ENCODE data around the gene TSPOAP1.

Gene TSPOAP1

GRCh38 chr17:58339755-58340404 lies 11.3 kb upstream of the TSPOAP1 start:
- DNase-seq: peak; percentile 85

DNA sequence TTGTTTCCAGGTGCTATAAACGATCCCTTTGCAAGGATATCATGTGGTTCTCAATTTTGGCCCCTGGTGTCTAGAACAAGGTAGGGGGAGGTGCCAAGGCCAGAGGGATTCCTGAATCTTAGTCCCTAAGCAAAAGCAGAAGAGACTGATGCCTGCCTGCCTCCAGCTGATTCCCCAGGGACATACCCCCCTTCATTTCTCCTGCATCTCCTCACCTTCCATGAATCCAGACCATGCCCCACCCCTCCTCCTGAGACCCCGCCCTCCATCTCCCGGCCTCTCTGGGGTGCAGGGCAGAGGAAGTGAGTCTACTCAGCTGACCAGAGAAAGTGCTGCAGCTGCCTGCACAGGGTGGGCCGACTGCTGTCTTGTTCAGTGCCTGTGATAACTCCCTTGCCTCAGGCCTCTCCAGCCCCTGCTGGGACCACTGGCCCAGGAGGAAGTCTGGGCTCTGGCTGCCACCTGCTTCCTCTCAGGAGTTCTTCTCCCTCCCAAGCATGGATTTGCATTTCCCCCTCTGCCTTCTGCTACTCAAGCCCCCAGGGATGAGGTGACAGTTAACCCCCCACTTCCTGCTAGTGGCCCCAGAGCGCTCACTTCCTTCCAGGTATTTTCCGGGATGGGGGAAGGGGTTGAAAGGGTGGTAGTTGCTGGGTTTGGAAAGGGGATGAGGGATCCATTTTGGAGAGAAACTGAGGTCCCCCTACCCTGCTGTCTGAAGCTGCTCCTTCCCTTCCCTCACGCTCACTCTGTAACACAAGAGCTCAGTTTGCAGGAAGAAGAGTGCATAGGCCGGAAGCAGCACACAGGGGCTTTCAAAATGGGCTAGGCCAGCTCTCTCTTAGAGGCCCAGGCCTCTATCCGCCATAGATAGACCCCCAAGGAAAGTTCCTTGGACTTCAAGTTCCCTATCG lies 10.5 kb upstream of the TSPOAP1 start:
- DNase-seq: peak; percentile 91

DNA sequence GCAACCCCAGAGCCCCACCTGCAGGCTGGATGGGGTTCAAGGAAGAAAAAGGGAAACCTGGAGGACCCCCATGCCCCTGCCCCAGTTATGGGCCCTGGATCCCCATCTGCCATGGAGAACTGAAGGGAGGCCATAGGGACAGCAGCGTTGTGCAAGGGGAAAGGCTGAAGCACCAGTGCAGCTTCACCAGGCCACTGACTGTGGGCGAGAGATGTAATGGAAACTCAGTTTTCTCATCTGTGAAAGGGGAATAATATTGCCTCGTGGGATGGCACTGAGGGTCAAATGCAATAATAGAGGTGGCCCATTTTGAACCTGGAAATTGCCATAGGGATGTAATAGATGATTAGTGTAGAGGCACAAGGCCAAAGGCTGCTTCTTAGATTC lies 9.9 kb upstream of the TSPOAP1 start:
- no peak for DNase-seq

- peak; percentile 95 for DNase-seq
These were observed 9.2 kb upstream of the TSPOAP1 start for GRCh38 chr17:58337600-58338453.

GRCh38 chr17:58337210-58337599 lies 8.6 kb upstream of the TSPOAP1 start:
- DNase-seq: peak; percentile 84

DNA sequence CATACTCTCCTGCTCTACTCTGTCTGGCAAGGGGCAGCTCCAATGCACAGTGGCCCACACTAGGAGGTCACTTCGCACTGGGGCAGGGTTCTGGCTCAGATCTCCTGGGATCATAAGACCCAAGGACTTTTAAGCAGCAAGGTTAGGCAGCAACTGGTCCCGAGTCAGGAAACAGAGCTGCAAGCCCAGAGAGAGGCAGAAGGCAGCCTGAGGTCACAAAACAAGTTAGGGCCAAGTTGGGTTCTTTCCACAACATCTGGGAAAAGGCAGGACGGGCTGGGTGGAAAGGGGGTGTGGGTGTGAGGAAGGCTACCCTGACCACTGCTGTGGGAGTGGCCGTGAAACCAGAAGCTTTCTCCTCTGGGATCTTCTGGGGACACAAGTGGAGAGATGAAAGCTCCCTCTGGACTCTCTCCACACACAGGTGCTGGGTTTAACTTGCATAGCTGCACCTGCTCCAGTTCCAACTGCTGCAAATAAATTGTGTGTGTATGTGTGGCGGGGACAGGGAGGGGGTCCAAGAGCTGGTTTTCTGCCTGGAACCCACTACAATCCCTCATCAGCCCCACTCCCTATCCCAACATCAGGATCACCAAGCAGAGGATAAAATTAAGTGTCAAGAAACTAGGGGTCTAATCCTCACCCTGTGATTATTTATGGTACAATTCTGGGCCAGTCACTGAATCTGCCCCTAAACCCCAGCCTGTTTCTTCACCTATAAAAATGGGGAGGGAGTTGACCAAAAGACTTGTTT lies 8.0 kb upstream of the TSPOAP1 start:
- DNase-seq: peak; percentile 76

- DNase-seq: peak; percentile 82
These were observed 7.3 kb upstream of the TSPOAP1 start for GRCh38 chr17:58335779-58336455.

- peak; percentile 83 for DNase-seq
These were observed 6.6 kb upstream of the TSPOAP1 start for GRCh38 chr17:58335061-58335731.

GRCh38 chr17:58334661-58335060 lies 6.1 kb upstream of the TSPOAP1 start:
- no peak for DNase-seq

DNA sequence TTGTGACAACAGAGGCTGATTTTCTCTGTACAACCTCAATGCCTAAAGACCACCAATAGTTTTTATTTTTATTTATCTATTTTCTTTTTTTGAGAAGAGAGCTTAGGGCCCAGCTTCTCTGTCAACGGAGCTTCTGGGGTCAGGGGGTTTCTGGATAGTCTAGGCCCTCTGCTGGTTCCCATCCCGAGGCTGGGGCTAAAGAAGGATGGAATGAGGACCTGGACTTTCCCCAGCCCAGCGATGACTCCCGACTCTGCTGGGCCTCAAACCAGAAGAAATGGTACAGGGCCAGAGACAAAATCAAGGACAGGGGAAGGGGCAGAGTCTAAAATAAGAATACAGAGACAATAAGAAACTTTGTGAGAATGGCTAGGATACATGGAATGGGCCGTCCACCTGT lies 5.7 kb upstream of the TSPOAP1 start:
- no peak for DNase-seq

DNA sequence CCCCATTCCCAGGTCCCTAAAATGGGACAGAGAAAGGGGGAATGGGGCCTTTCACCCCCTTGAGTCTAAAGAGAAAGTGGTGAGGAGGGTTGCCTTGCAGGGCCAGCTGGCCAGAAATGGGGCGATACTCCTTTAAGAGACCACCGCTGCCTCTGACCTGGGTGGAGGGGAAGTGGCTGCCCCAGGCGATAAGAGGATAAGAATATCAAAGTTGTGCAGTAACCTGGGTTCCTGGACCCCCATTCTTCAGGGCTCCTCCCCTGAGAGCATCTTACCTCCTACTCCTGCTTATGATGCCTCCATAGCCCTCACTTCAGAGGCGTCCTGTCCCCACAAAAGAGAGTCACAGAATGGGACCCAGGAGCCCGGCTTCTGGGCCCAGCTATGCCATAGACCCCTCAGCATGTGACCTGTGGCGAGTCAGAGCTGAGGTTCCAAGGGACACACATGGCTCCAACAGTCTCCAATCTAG lies 5.2 kb upstream of the TSPOAP1 start:
- no peak for DNase-seq

GRCh38 chr17:58332778-58333735 lies 4.5 kb upstream of the TSPOAP1 start:
- peak; percentile 91 for DNase-seq

GRCh38 chr17:58331815-58332777 lies 3.5 kb upstream of the TSPOAP1 start:
- DNase-seq: peak; percentile 98

- DNase-seq: peak; percentile 93
These were observed 2.6 kb upstream of the TSPOAP1 start for GRCh38 chr17:58330997-58331814.

GRCh38 chr17:58330538-58330996 lies 2.0 kb upstream of the TSPOAP1 start:
- peak; percentile 89 for DNase-seq

DNA sequence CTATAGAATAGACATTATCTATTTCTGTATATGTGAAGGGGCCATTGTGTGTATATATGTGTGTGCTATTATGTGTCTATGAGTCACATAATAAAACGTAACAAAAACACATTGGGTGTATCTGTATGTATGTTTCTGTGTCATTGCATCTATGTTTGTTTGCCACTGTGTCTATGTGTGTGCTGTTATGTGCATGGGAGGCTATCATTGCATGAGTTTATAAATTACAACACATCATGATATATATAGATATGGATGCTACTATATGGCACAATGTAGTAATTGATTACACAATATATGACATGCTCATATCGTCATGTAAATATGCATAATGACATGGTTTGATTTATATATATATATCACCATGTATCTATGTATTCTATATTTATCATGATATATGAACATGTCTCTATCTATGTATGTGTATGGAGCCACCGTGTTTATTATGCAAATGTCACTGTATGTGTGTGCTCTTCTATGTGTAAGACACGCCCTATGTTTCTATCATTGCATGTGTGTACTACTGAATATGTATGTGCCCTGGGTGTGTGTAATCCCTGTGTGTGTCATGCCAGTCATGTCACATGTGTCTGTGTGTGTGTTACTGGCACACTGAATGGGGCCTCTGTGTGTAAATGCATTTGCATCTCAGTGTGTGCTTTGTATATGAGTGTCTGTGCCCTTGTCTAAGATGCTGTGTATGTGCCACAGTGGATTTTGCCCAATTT lies 1.4 kb upstream of the TSPOAP1 start:
- peak; percentile 84 for DNase-seq

All from activated CD8-positive, alpha-beta memory T cell treated with anti-CD3 and anti-CD28 coated beads for 24 hours (primary cell).